ENCODE measurements around the gene SPRR2G. TPM values are rescaled to one million over a fixed set of nuclear protein-coding genes. Genes with fewer than 3 reads are reported as not detected.
"Not testable (repeated sequence)": the region's sequence is repeated elsewhere in the genome, so short reads cannot be mapped to it uniquely, and the experiment has no call there.

The SPRR2G gene
- total RNA-seq, 1 experiment from 2014 or later = not detected

- BruUV-seq (replicated peaks) = no TSS peak
- H2AFZ ChIP-seq = no peak overlapping the region
Measured at GRCh38 chr1:153127296-153127695, 23.4 kb downstream of the SPRR2G start.

GRCh38 chr1:153125536-153125935, 25.2 kb downstream of the SPRR2G start:
- TF ChIP-seq EZH2 (IDR thresholded peaks at IDR 0.05; ENCODE audit: low read depth) (no peak), CTCF (conservative IDR thresholded peaks at IDR 0.05) (no peak)
- no peak overlapping the region for H3K27ac ChIP-seq
- peaks cover 19% of the 10 kb centered on the region for H3F3A ChIP-seq (ENCODE audit: insufficient read depth, low read depth)
- POLR2A ChIA-PET (ENCODE audit: unreplicated experiment) = no interaction called here
- intact Hi-C loops (cut with micrococcal nuclease; ENCODE audit: unreplicated experiment) = no loop called here
- H3K27me3 ChIP-seq (ENCODE audit: insufficient read depth, low read depth) = no peaks in the 10 kb centered on the region
- H3K4me1 ChIP-seq (replicated peaks; ENCODE audit: insufficient read depth) = peaks cover 17% of the 10 kb centered on the region
- no peaks in the 10 kb centered on the region for H3K36me3 ChIP-seq (ENCODE audit: low read depth)
- H3K9me3 ChIP-seq (ENCODE audit: insufficient read depth, low read depth) = peaks cover 14% of the 10 kb centered on the region; the same call in 1 of the 2 replicates
- no peaks in the 10 kb centered on the region for H3K79me2 ChIP-seq (ENCODE audit: low read depth)
- H2AFZ ChIP-seq = no peak overlapping the region
- CTCF ChIA-PET = no interaction called here
- no TSS peak for BruUV-seq (replicated peaks)
- no peak for DNase-seq
- no peak overlapping the region for H3K4me3 ChIP-seq
- H3K4me2 ChIP-seq = no peak overlapping the region
- H3K9me2 ChIP-seq (ENCODE audit: insufficient read depth) = no peaks in the 10 kb centered on the region
- no peaks in the 10 kb centered on the region for H4K20me1 ChIP-seq (ENCODE audit: insufficient read depth)

More at GRCh38 chr1:153127296-153127695, 23.4 kb downstream of the SPRR2G start:
- no peaks in the 10 kb centered on the region for H3K36me3 ChIP-seq (ENCODE audit: low read depth)
- H3K4me3 ChIP-seq = no peak overlapping the region
- no peak for DNase-seq
- no peak overlapping the region for H3K27ac ChIP-seq
- peaks cover 15% of the 10 kb centered on the region for H3K4me1 ChIP-seq (replicated peaks; ENCODE audit: insufficient read depth)
- POLR2A ChIA-PET (ENCODE audit: unreplicated experiment) = no interaction called here
- no peaks in the 10 kb centered on the region for H3K27me3 ChIP-seq (ENCODE audit: insufficient read depth, low read depth)
- H4K20me1 ChIP-seq (ENCODE audit: insufficient read depth) = no peaks in the 10 kb centered on the region
- CTCF ChIA-PET = no interaction called here
- no peak for TF ChIP-seq CTCF (conservative IDR thresholded peaks at IDR 0.05)
- H3K4me2 ChIP-seq = no peak overlapping the region
- no peaks in the 10 kb centered on the region for H3K9me2 ChIP-seq (ENCODE audit: insufficient read depth)
- no peaks in the 10 kb centered on the region for H3K79me2 ChIP-seq (ENCODE audit: low read depth)
- intact Hi-C loops (cut with micrococcal nuclease; ENCODE audit: unreplicated experiment) = no loop called here
- peaks cover 18% of the 10 kb centered on the region for H3F3A ChIP-seq (ENCODE audit: insufficient read depth, low read depth)
- peaks cover 14% of the 10 kb centered on the region; the same call in 1 of the 2 replicates for H3K9me3 ChIP-seq (ENCODE audit: insufficient read depth, low read depth)

- H3K4me3 ChIP-seq; BruUV-seq (replicated peaks); DNase-seq; POLR2A ChIA-PET (ENCODE audit: unreplicated experiment); H2AFZ ChIP-seq; H3K36me3 ChIP-seq (ENCODE audit: low read depth); H3K79me2 ChIP-seq (ENCODE audit: low read depth); H3K27me3 ChIP-seq (ENCODE audit: insufficient read depth, low read depth); H4K20me1 ChIP-seq (ENCODE audit: insufficient read depth); H3K9me2 ChIP-seq (ENCODE audit: insufficient read depth): not testable (repeated sequence)
- CTCF ChIA-PET = interaction anchor here (0.6 kb wide), 1 partner anchor 1336 kb away, joined by 3 read pairs; no protein-coding TSS in a partner anchor
- Histone ChIP-seq H3K9me3 (ENCODE audit: insufficient read depth, low read depth) (peaks cover 14% of the 10 kb centered on the region; the same call in 1 of the 2 replicates), H3K4me2 (peak overlapping the region; percentile 82), H3K27ac (peak overlapping the region; percentile 96), H3F3A (ENCODE audit: insufficient read depth, low read depth) (peaks cover 19% of the 10 kb centered on the region), H3K4me1 (replicated peaks; ENCODE audit: insufficient read depth) (peaks cover 17% of the 10 kb centered on the region)
- intact Hi-C loops (cut with micrococcal nuclease; ENCODE audit: unreplicated experiment) = loop anchor here (2.0 kb wide), 1 partner anchor 215 kb away; the partner anchor contains the start of gene IVL
Measured at GRCh38 chr1:153123793-153124192, 26.9 kb downstream of the SPRR2G start.
